ENCODE data around the gene VAMP8.

GRCh38 chr2:85585781-85586105 is 8.4 kb downstream of the VAMP8 start:
- no peak for TF ChIP-seq MAX (CRISPR knock-in tag; IDR thresholded peaks at IDR 0.05)
- no peak for TF ChIP-seq RELA (CRISPR knock-in tag; IDR thresholded peaks at IDR 0.05; ENCODE audit: borderline replicate concordance)
- TF ChIP-seq, protein P1, sequence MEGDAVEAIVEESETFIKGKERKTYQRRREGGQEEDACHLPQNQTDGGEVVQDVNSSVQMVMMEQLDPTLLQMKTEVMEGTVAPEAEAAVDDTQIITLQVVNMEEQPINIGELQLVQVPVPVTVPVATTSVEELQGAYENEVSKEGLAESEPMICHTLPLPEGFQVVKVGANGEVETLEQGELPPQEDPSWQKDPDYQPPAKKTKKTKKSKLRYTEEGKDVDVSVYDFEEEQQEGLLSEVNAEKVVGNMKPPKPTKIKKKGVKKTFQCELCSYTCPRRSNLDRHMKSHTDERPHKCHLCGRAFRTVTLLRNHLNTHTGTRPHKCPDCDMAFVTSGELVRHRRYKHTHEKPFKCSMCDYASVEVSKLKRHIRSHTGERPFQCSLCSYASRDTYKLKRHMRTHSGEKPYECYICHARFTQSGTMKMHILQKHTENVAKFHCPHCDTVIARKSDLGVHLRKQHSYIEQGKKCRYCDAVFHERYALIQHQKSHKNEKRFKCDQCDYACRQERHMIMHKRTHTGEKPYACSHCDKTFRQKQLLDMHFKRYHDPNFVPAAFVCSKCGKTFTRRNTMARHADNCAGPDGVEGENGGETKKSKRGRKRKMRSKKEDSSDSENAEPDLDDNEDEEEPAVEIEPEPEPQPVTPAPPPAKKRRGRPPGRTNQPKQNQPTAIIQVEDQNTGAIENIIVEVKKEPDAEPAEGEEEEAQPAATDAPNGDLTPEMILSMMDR (IDR thresholded peaks at IDR 0.05): no peak
- TF ChIP-seq NR2C2 (CRISPR knock-in tag; IDR thresholded peaks at IDR 0.05): no peak
- no peak for TF ChIP-seq GABPB1 (CRISPR knock-in tag; IDR thresholded peaks at IDR 0.05)
- TF ChIP-seq ZNF416 (CRISPR knock-in tag; IDR thresholded peaks at IDR 0.05): no peak
